ENCODE data around the gene PLXNA3. TPM values are rescaled to one million over a fixed set of nuclear protein-coding genes. Genes with fewer than 3 reads are reported as not detected.

Gene PLXNA3
- total RNA-seq, 1 experiment from 2014 or later = 36.3 TPM

GRCh38 chrX:154511761-154512160 is 53.7 kb downstream of the PLXNA3 start:
- Histone ChIP-seq H3K23ac (ENCODE audit: insufficient read length, low read depth, low read length) (no peak overlapping the region), H2BK12ac (ENCODE audit: insufficient read length, low read depth, low read length) (no peak overlapping the region)

More at GRCh38 chrX:154511761-154512160, 53.7 kb downstream of the PLXNA3 start:
- Histone ChIP-seq H3K9ac (ENCODE audit: extremely low read depth, insufficient read length, low read length) (no peak overlapping the region), H3K79me1 (ENCODE audit: insufficient read depth, low read depth, low read length, poor library complexity, severe bottlenecking) (no peaks in the 10 kb centered on the region), H3K79me2 (ENCODE audit: insufficient read depth, low read length) (no peaks in the 10 kb centered on the region), H3T11ph (ENCODE audit: low read length) (no peak overlapping the region), H3K4me1 (ENCODE audit: insufficient read depth, low read length) (no peaks in the 10 kb centered on the region), H2BK15ac (ENCODE audit: low read depth, low read length) (no peak overlapping the region), H2BK120ac (ENCODE audit: low read depth, low read length, poor library complexity, severe bottlenecking) (no peak overlapping the region), H3K23me2 (ENCODE audit: insufficient read length, low read depth, low read length, poor library complexity, severe bottlenecking) (peaks cover 11% of the 10 kb centered on the region), H4K20me1 (ENCODE audit: control insufficient read depth, insufficient read depth, insufficient read length) (no peaks in the 10 kb centered on the region), H3K4me2 (ENCODE audit: insufficient read depth, insufficient read length, low read length) (no peak overlapping the region), H3K27me3 (ENCODE audit: insufficient read depth, low read length) (no peaks in the 10 kb centered on the region), H3K27ac (ENCODE audit: insufficient read length, low read depth, low read length) (no peak overlapping the region), H3K4ac (ENCODE audit: low read depth, low read length) (no peak overlapping the region), H3K9me3 (ENCODE audit: control insufficient read depth, low read depth, low read length) (peaks cover 18% of the 10 kb centered on the region), H3K14ac (ENCODE audit: insufficient read depth, low read length) (no peak overlapping the region), H3K18ac (ENCODE audit: insufficient read length, low read depth, low read length) (no peak overlapping the region), H2BK5ac (ENCODE audit: insufficient read length, low read length) (no peak overlapping the region), H4K8ac (replicated peaks; ENCODE audit: insufficient read length, low read depth, low read length) (no peak overlapping the region), H3K56ac (ENCODE audit: insufficient read length, low read depth, low read length) (no peak overlapping the region), H2BK20ac (ENCODE audit: low read depth, low read length, poor library complexity, severe bottlenecking) (no peak overlapping the region), H2AK5ac (ENCODE audit: insufficient read length, low read length) (no peak overlapping the region), H4K91ac (ENCODE audit: insufficient read length, low read depth, low read length) (no peak overlapping the region), H4K5ac (ENCODE audit: insufficient read length, low read depth, low read length) (no peak overlapping the region), H2AFZ (ENCODE audit: low read length) (no peak overlapping the region)
- H3K4me1 Mint-ChIP-seq = peaks cover 4 to 5% of the 10 kb centered on the region in 2 experiments; a peak in 3 of 4 replicates
- no peak for TF ChIP-seq CTCF (conservative IDR thresholded peaks at IDR 0.05)
- no CpG with 5 or more reads among the region's 12 CpGs for WGBS (ENCODE audit: extremely low coverage, insufficient read length, low lambda C conversion rate)
- peaks cover 58 to 69% of the 10 kb centered on the region in 2 experiments for H3K9me3 Mint-ChIP-seq
- H3K27me3 Mint-ChIP-seq (ENCODE audit: low read depth) = peaks cover 3% of the 10 kb centered on the region; the same call in 1 of the 2 replicates
- H3K27ac Mint-ChIP-seq = no peak overlapping the region
- H3K4me3 Mint-ChIP-seq = no peak overlapping the region
- DNase-seq = no peak
- peaks cover 23 to 31% (median 24%) of the 10 kb centered on the region in 3 experiments for H3K36me3 Mint-ChIP-seq (ENCODE audit: insufficient read depth in 1 of 3, low read depth in 3 of 3)
